Stimulated activated naive B cell treated with anti-CD40 and anti-IgM and Interleukin-4, amounts not matched to agents 10 μg/mL and 1 μg/mL and 100 μg/mL, for 72 hours (primary cell): ENCODE data around the gene UGT1A6.

Experiments used
- ATAC-seq, 2 donors: fragments of 150-1000 bp; cut with Tn5 transposase; replicated peaks; 2 replicates each; pipeline ENCODE4 v1.10.0; 2021; ENCODE audit warnings: moderate library complexity in 1 of 2
- DNase-seq: peaks from one replicate; pipeline ENCODE4 v3.0.0; 2021
- H3K27ac Mint-ChIP-seq: one replicate; pipeline ENCODE4 v1.8.0; 2022; ENCODE audit warnings: mild to moderate bottlenecking, mixed read lengths
- H3K27me3 Mint-ChIP-seq, 2 donors: one replicate each; pipeline ENCODE4 v1.8.0; 2022; ENCODE audit warnings: mixed read lengths in 2 of 2
- H3K36me3 Mint-ChIP-seq, 2 donors: one replicate each; pipeline ENCODE4 v1.8.0; 2022; ENCODE audit warnings: mixed read lengths in 2 of 2, mild to moderate bottlenecking in 1 of 2
- H3K4me1 Mint-ChIP-seq, 2 donors: one replicate each; pipeline ENCODE4 v1.8.0; 2022; ENCODE audit warnings: mixed read lengths in 2 of 2, mild to moderate bottlenecking in 1 of 2
- H3K4me3 Mint-ChIP-seq, 2 donors: one replicate each; pipeline ENCODE4 v1.8.0; 2022; ENCODE audit warnings: mild to moderate bottlenecking in 2 of 2, mixed read lengths in 2 of 2, moderate library complexity in 1 of 2
- H3K9me3 Mint-ChIP-seq, 2 donors: one replicate each; pipeline ENCODE4 v1.8.0; 2022; ENCODE audit warnings: mixed read lengths in 2 of 2, mild to moderate bottlenecking in 1 of 2

UGT1A6 gene

DNA sequence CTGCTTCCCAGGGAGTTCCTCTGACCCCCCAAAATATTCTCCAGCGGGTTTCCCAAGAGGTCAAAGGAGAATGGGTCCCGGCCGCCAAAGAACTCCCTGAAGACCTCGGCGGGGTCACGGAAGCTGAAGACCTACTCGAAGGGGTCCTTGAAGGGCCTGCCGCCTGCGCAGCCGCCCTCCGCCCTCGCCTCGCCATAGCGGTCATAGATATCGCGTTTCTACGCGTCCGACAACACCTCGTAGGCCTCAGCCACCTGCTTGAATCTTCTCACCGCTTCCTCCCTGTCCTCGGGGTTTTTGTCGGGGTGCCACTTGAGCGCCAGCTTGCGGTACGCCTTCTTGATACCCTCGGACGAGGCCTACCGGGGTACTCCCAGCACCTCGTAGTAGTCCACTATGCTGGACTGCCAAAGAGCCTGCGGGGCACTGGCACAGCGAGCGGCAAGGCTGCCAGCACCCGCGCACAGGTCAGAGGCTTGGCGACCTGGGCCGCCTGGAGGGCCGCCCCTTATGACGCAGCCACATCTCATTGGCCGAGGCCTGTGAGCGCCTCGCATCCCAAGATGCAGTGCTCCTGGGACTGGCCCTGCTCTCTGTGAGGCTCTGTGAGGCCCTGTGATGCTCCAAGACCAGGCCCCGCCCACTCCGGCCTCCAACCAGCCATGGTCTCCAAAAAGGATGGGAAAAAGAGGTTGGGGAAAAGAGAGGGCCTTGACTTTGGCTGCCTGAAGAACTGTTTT lies 62.4 kb downstream of the UGT1A6 start:
- Mint-ChIP-seq H3K4me3 (no peak overlapping the region), H3K4me1 (no peaks in the 10 kb centered on the region), H3K36me3 (peaks cover 3 to 7% of the 10 kb centered on the region in 2 donors), H3K9me3 (peaks cover 17 to 18% of the 10 kb centered on the region in 2 donors), H3K27me3 (peaks cover 11 to 18% of the 10 kb centered on the region in 2 donors), H3K27ac (no peak overlapping the region)
- ATAC-seq: no peak
- no peak for DNase-seq

DNA sequence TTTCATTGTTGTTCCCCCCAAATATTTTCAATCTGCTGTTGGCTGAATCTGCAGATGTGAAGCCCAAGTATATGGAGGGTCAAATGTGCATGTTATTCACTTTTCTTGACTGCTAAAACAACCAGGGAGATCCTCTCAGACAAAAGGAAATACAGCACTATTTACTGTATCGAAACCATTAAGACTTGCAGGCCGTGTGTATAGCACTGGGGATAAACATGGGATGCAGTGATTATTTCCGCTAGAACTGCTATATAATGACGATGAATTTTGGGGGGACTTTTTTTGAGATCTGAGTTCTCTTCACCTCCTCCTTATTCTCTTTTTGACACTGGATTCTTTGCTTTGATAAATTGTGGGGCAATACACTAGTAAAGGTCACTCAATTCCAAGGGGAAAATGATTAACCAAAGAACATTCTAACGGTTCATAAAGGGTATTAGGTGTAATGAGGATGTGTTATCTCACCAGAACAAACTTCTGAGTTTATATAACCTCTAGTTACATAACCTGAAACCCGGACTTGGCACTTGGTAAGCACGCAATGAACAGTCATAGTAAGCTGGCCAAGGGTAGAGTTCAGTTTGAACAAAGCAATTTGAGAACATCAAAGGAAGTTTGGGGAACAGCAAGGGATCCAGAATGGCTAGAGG lies 63.9 kb downstream of the UGT1A6 start:
- Mint-ChIP-seq H3K27me3 (peaks cover 9 to 18% of the 10 kb centered on the region in 2 donors), H3K9me3 (peaks cover 4 to 7% of the 10 kb centered on the region in 2 donors), H3K36me3 (peaks cover 0 to 4% of the 10 kb centered on the region in 2 donors), H3K4me3 (no peak overlapping the region), H3K27ac (no peak overlapping the region), H3K4me1 (no peaks in the 10 kb centered on the region)
- ATAC-seq: no peak
- no peak for DNase-seq

DNA sequence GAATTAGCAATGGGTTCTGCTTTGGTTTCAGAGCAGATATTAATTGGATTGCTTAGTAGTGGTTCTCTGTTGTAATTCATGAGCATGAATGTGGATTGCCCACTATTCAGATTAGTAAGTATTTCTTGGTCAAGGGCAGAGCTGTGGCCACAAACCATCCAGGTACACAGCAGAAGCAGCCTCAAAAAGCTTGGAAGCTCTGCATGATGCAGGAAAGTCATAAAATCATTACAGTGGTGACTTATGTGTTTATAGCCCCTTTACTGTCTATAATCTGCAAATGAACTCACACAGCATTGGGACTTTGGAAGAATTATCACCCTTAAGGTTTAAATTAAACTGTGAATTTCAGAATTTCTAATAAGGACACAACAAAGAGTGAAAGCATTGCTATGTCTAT lies 65.5 kb downstream of the UGT1A6 start:
- no peak overlapping the region for H3K27ac Mint-ChIP-seq
- H3K4me3 Mint-ChIP-seq: no peak overlapping the region
- H3K27me3 Mint-ChIP-seq: peaks cover 5 to 13% of the 10 kb centered on the region in 2 donors

DNA sequence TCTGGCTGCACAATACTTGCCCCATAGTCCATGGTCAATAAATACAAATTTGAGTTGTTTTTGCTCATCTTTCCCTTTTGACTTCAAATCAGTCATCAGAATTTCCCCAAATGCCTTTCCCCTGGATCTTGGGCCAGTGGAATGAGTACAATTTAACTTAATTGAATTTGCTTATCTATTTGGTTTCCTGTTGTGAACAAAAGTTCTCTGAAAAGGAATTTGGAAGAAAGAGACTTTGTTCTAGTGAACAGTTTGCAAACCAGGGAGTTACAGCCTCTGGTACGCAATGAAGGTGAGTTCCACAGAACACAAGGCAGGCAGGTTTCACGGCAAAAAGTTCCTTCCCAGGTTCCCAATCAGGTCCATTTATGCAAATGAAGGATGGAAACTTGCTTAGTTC lies 66.2 kb downstream of the UGT1A6 start:
- Mint-ChIP-seq H3K27ac (no peak overlapping the region), H3K36me3 (no peaks in the 10 kb centered on the region), H3K4me3 (no peak overlapping the region), H3K27me3 (peaks cover 12 to 18% of the 10 kb centered on the region in 2 donors), H3K9me3 (peaks cover 0 to 5% of the 10 kb centered on the region in 2 donors), H3K4me1 (no peaks in the 10 kb centered on the region)
- DNase-seq (no peak), ATAC-seq (no peak)

More for the DNA sequence above, 65.5 kb downstream of the UGT1A6 start:
- DNase-seq (no peak), ATAC-seq (no peak)
- Mint-ChIP-seq H3K9me3 (peaks cover 0 to 5% of the 10 kb centered on the region in 2 donors), H3K36me3 (no peaks in the 10 kb centered on the region), H3K4me1 (no peaks in the 10 kb centered on the region)

- peaks cover 20 to 27% of the 10 kb centered on the region in 2 donors for H3K27me3 Mint-ChIP-seq
- no peak within 1 kb of the TSS for H3K27ac Mint-ChIP-seq
- no peaks in the 10 kb centered on the region for H3K36me3 Mint-ChIP-seq
- ATAC-seq (no peak), DNase-seq (no peak)
- peaks cover 0 to 2% of the 10 kb centered on the region in 2 donors for H3K9me3 Mint-ChIP-seq
- no peak within 1 kb of the TSS for H3K4me3 Mint-ChIP-seq
- H3K4me1 Mint-ChIP-seq: no peaks in the 10 kb centered on the region
Measured at GRCh38 chr2:233760043-233760442, 67.4 kb downstream of the UGT1A6 start, which contains the start of gene UGT1A1. UGT1A1 (plus strand) TSS chr2:233760270; CDS start chr2:233760288, 18 bp downstream.

GRCh38 chr2:233761040-233761769 lies 68.5 kb downstream of the UGT1A6 start:
- DNase-seq: no peak
- peaks cover 0 to 1% of the 10 kb centered on the region in 2 donors for H3K9me3 Mint-ChIP-seq
- no peak overlapping the region for H3K27ac Mint-ChIP-seq
- no peak for ATAC-seq
- H3K27me3 Mint-ChIP-seq: peaks cover 29 to 34% of the 10 kb centered on the region in 2 donors
- no peak overlapping the region for H3K4me3 Mint-ChIP-seq
- no peaks in the 10 kb centered on the region for H3K36me3 Mint-ChIP-seq
- no peaks in the 10 kb centered on the region for H3K4me1 Mint-ChIP-seq

GRCh38 chr2:233764264-233764663 lies 71.6 kb downstream of the UGT1A6 start:
- DNase-seq: no peak
- no peak for ATAC-seq
- Mint-ChIP-seq H3K9me3 (no peaks in the 10 kb centered on the region), H3K27ac (no peak overlapping the region), H3K36me3 (peaks cover 0 to 1% of the 10 kb centered on the region in 2 donors), H3K4me3 (no peak overlapping the region), H3K4me1 (no peaks in the 10 kb centered on the region), H3K27me3 (peaks cover 31 to 43% of the 10 kb centered on the region in 2 donors)

- Mint-ChIP-seq H3K27ac (no peak overlapping the region), H3K4me3 (no peak overlapping the region), H3K9me3 (no peaks in the 10 kb centered on the region), H3K4me1 (no peaks in the 10 kb centered on the region), H3K27me3 (peaks cover 32 to 46% of the 10 kb centered on the region in 2 donors), H3K36me3 (peaks cover 0 to 2% of the 10 kb centered on the region in 2 donors)
- ATAC-seq (no peak), DNase-seq (no peak)
Measured at GRCh38 chr2:233764761-233765160, 72.1 kb downstream of the UGT1A6 start.

- DNase-seq: no peak
- Mint-ChIP-seq H3K4me3 (no peak overlapping the region), H3K27me3 (peaks cover 32 to 46% of the 10 kb centered on the region in 2 donors), H3K9me3 (no peaks in the 10 kb centered on the region), H3K4me1 (no peaks in the 10 kb centered on the region), H3K36me3 (peaks cover 0 to 2% of the 10 kb centered on the region in 2 donors), H3K27ac (no peak overlapping the region)
- ATAC-seq: no peak
Measured at GRCh38 chr2:233766416-233766815, 73.7 kb downstream of the UGT1A6 start.

GRCh38 chr2:233768076-233768475 lies 75.4 kb downstream of the UGT1A6 start:
- no peaks in the 10 kb centered on the region for H3K4me1 Mint-ChIP-seq
- no peak overlapping the region for H3K27ac Mint-ChIP-seq
- peaks cover 32 to 46% of the 10 kb centered on the region in 2 donors for H3K27me3 Mint-ChIP-seq
- no peaks in the 10 kb centered on the region for H3K9me3 Mint-ChIP-seq
- no peak for ATAC-seq
- H3K36me3 Mint-ChIP-seq: peaks cover 0 to 2% of the 10 kb centered on the region in 2 donors
- DNase-seq: no peak
- no peak overlapping the region for H3K4me3 Mint-ChIP-seq

DNA sequence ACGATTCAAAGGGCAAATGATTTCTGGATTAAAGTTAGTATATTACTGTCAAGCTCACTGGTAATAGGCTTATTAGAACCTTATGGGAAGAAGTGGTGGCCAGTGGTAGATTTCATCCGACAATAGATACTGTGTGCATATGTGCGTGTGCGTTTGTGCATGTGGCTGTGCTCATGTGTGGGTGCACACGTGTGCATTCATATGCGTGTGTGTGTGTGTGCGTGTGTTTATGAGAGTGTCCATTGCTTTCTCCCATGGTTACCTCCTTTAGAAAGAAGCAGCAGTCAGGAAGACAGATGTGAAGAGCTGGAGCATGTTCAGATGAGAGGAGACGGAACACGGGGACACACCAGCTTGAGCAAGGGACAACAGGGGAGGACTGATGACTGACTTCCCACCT lies 76.6 kb downstream of the UGT1A6 start:
- ATAC-seq (no peak), DNase-seq (no peak)
- Mint-ChIP-seq H3K27ac (no peak overlapping the region), H3K27me3 (peaks cover 22 to 41% of the 10 kb centered on the region in 2 donors), H3K4me1 (no peaks in the 10 kb centered on the region), H3K36me3 (peaks cover 0 to 2% of the 10 kb centered on the region in 2 donors), H3K9me3 (no peaks in the 10 kb centered on the region), H3K4me3 (no peak overlapping the region)

DNA sequence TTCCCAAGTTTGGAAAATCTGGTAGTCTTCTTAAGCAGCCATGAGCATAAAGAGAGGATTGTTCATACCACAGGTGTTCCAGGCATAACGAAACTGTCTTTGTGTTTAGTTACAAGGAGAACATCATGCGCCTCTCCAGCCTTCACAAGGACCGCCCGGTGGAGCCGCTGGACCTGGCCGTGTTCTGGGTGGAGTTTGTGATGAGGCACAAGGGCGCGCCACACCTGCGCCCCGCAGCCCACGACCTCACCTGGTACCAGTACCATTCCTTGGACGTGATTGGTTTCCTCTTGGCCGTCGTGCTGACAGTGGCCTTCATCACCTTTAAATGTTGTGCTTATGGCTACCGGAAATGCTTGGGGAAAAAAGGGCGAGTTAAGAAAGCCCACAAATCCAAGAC lies 79.5 kb downstream of the UGT1A6 start:
- Mint-ChIP-seq H3K27ac (no peak overlapping the region), H3K4me1 (no peaks in the 10 kb centered on the region), H3K9me3 (peaks cover 9 to 12% of the 10 kb centered on the region in 2 donors), H3K36me3 (peaks cover 6 to 9% of the 10 kb centered on the region in 2 donors), H3K27me3 (peaks cover 12 to 17% of the 10 kb centered on the region in 2 donors), H3K4me3 (no peak overlapping the region)
- ATAC-seq: no peak
- DNase-seq: no peak

GRCh38 chr2:233772583-233772982 lies 79.9 kb downstream of the UGT1A6 start:
- H3K4me1 Mint-ChIP-seq: no peaks in the 10 kb centered on the region
- ATAC-seq: no peak
- H3K4me3 Mint-ChIP-seq: no peak overlapping the region
- peaks cover 6 to 9% of the 10 kb centered on the region in 2 donors for H3K36me3 Mint-ChIP-seq
- peaks cover 9 to 13% of the 10 kb centered on the region in 2 donors for H3K9me3 Mint-ChIP-seq
- H3K27me3 Mint-ChIP-seq: peaks cover 12 to 15% of the 10 kb centered on the region in 2 donors
- DNase-seq: no peak
- no peak overlapping the region for H3K27ac Mint-ChIP-seq

- Mint-ChIP-seq H3K27me3 (peaks cover 17 to 24% of the 10 kb centered on the region in 2 donors), H3K36me3 (peaks cover 6 to 9% of the 10 kb centered on the region in 2 donors), H3K27ac (no peak overlapping the region), H3K4me3 (no peak overlapping the region), H3K4me1 (no peaks in the 10 kb centered on the region), H3K9me3 (peaks cover 9 to 15% of the 10 kb centered on the region in 2 donors)
- DNase-seq: no peak
- no peak for ATAC-seq
Measured at GRCh38 chr2:233773854-233774253, 81.2 kb downstream of the UGT1A6 start.
